Psoas muscle (tissue), 8 donors: Measurements from ENCODE around the gene SLX9. TPM values are rescaled to one million over a fixed set of nuclear protein-coding genes. Genes with fewer than 3 reads are reported as not detected.
A peak's percentile ranks its signal among the peaks of the same experiment; 100 is the strongest.

Experiments used
- ATAC-seq, 4 donors: fragments of 200-7000 bp; cut with Tn5 transposase; one replicate each; pipeline ENCODE4 v1.9.1; 2020; ENCODE audit warnings: moderate library complexity in 3 of 4, mild to moderate bottlenecking in 2 of 4
- DNase-seq, 2 donors: peaks; one replicate each; pipeline ENCODE4 v3.0.0-alpha.2; 2020
- H3K27ac ChIP-seq: fragments of 200-600 bp; one replicate; pipeline ENCODE4 v1.8.0; 2022
- H3K27me3 ChIP-seq, 3 donors: fragments of 200-600 bp in 1 of 3; one replicate each; pipeline versions ENCODE4 v1.6.1 to v1.8.0; 2013 to 2022; ENCODE audit warnings: low read length in 2 of 3, mild to moderate bottlenecking in 2 of 3, moderate library complexity in 1 of 3; ENCODE audit not compliant: insufficient read depth in 3 of 3
- H3K36me3 ChIP-seq, 2 donors: fragments of 200-600 bp in 1 of 2; one replicate each; pipeline versions ENCODE4 v1.6.1 to v1.8.0; 2013 to 2022; ENCODE audit warnings: low read depth in 1 of 2, mild to moderate bottlenecking in 1 of 2, moderate library complexity in 1 of 2; ENCODE audit not compliant: insufficient read depth in 1 of 2
- H3K4me1 ChIP-seq: fragments of 200-600 bp; one replicate; pipeline ENCODE4 v1.8.0; 2022
- H3K4me3 ChIP-seq: fragments of 200-600 bp; one replicate; pipeline ENCODE4 v1.8.0; 2022; ENCODE audit warnings: mild to moderate bottlenecking
- H3K9me3 ChIP-seq: fragments of 200-600 bp; one replicate; pipeline ENCODE4 v1.8.0; 2022
- WGBS, 3 donors: extraction: QIAGEN DNeasy Blood & Tissue Kit; methylation state at CpG; one replicate each; pipeline versions ENCODE4 v1.1.6 to v1.1.7; 2013; 5-methylcytosine and 5-hydroxymethylcytosine counted together
- intact Hi-C, 2 donors: fragments of 100-400 bp; cut with DNase I; formaldehyde crosslinking; loops; one replicate each; pipeline versions ENCODE4 v1.11.0 to v1.14.2; 2022
- polyA plus RNA-seq, 3 donors: library from polyadenylated mRNA; stranded (reverse); fragments of 200-250 nt; gene quantifications; one replicate each; pipeline ENCODE4 v1.2.3, GENCODE V29; 2013
- total RNA-seq, 4 donors: library from RNA; stranded (reverse); fragmentation: NEBNext Ultra II Directional in 2 of 4; extraction: Animal tissue kit (Norgen Biotek cat#: 25700) in 2 of 4; gene quantifications; one replicate each; pipeline versions ENCODE4 v1.2.1 to v1.2.4, GENCODE V29; 2021 to 2023
- TF ChIP-seq, protein P1 (sequence below): fragments of 200-600 bp; IDR thresholded peaks from one replicate; pipeline ENCODE4 v1.8.0; 2022; ENCODE audit warnings: antibody characterized with exemption
- donor health status: healthy with polysubstance abuse.
- donor health status: DM: no; HTN: no; CAD: no; lungs with moderate emphysema.
- donor health status: Bipolar disorder and iron deficiency.
- donor health status: healthy.
- donor health status: DM: yes; HTN: yes; CAD: no.
- donor health status: DM: no; HTN: no; CAD: no.
- donor health status: DM: no; HTN: no; CAD: no.
- donor health status: DM: yes; HTN: yes; CAD: no.

SLX9 gene
- total and polyA plus RNA-seq, 7 donors, result 20.2 to 69.2 (median 30.1) TPM

DNA sequence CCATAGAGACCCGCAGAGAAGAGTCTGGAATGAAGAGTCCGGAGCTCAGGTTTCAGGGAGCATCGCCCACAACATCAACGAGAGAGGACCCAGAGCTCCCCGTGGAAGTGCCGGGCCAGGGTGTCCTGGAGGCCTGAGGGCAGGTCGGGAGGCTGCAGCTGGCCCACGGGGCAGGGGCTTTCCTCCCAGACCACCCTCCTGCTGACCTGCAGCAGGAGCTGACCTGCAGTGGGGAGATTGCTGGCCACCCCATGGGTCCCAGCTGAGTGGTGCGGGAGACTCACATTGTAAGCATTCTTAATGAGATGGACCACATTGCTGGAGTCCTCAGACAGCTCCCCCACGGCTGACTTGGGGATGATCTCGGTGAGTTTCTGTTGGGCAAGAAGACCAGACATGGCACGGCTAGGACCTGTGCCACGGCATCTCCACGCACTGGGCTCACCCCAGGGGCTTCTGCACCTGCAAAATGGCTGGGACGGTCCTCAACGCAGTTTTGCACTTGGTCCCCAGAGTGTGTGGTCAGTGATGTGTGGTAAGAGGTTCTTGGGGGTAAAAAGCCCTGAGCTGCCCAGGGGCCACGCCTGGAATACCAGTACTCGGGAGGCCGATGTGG, 45.0 kb upstream of the SLX9 start:
- TF ChIP-seq, protein P1, sequence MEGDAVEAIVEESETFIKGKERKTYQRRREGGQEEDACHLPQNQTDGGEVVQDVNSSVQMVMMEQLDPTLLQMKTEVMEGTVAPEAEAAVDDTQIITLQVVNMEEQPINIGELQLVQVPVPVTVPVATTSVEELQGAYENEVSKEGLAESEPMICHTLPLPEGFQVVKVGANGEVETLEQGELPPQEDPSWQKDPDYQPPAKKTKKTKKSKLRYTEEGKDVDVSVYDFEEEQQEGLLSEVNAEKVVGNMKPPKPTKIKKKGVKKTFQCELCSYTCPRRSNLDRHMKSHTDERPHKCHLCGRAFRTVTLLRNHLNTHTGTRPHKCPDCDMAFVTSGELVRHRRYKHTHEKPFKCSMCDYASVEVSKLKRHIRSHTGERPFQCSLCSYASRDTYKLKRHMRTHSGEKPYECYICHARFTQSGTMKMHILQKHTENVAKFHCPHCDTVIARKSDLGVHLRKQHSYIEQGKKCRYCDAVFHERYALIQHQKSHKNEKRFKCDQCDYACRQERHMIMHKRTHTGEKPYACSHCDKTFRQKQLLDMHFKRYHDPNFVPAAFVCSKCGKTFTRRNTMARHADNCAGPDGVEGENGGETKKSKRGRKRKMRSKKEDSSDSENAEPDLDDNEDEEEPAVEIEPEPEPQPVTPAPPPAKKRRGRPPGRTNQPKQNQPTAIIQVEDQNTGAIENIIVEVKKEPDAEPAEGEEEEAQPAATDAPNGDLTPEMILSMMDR, result no peak
- H3K27me3 ChIP-seq, result peaks cover 0 to 29% (median 3%) of the 10 kb centered on the region in 3 donors
- ATAC-seq (no peak), DNase-seq (peak in 1 of 2 donors; percentile 7)
- H3K4me3 ChIP-seq, result no peak overlapping the region
- no peaks in the 10 kb centered on the region for H3K9me3 ChIP-seq
- intact Hi-C loops, result no loop called here
- H3K36me3 ChIP-seq, result no peaks in the 10 kb centered on the region
- H3K27ac ChIP-seq, result no peak overlapping the region
- 81 to 89% (median 86%) methylated on average over 19 of the region's 19 CpGs for WGBS, 3 donors
- no peaks in the 10 kb centered on the region for H3K4me1 ChIP-seq

DNA sequence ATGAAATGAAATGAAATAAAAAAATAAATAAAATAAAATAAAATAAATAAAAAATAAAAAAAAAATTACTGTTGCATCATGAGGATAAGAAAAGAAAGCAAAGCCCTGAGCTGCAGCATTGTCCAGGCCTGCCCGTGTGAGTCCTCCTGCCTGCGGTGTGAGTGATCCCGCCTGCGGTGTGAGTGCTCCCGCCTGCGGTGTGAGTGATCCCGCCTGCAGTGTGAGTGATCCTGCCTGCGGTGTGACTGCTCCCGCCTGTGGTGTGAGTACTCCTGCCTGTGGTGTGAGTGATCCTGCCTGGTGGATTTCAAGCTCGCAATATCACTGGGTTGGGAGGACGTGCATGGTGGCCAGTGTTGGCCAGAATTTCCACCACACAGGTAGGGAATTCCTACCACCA, 44.0 kb upstream of the SLX9 start:
- Histone ChIP-seq H3K27ac (no peak overlapping the region), H3K9me3 (no peaks in the 10 kb centered on the region), H3K4me1 (no peaks in the 10 kb centered on the region), H3K4me3 (no peak overlapping the region), H3K36me3 (no peaks in the 10 kb centered on the region), H3K27me3 (peaks cover 0 to 21% (median 3%) of the 10 kb centered on the region in 3 donors)
- intact Hi-C loops, result no loop called here
- ATAC-seq, result no peak
- DNase-seq, result peak in 1 of 2 donors; percentile 8
- TF ChIP-seq, protein P1, result no peak
- WGBS, 3 donors, result 88 to 97% (median 89%) methylated on average over 11 of the region's 11 CpGs

DNA sequence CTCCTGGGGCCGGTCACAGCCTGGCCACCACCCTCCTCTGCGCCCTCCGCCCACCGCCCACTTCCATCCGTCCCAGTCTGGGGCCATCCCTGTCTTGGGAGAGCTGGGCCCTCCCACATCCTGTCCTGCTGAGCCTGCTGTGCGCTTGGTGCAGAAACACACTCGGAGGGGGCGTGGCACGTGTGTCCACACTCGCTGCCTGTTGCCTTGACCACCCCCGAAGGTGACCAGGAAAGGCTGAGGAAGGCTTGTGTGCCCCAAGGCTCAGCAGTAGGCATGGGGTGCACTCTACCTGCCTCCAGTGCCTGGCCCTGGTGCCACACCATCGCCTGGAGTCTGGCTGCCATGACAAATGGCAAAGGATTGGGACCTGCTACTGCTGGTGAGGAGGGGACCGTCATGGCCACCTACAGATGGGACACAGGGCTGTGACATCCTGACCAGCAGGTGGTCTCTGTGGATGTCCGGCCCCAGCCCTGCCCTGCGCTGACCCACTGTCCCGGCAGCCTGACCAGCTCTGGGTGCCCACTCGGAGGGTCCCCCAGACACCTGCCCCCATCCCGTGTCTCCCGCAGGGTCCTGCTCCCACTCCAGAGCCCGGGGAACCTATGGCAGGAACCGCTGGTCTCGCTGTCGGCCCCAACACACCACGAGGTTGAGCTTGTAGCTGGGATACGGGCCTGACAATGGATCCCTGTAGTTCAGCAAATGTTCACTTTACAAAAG, 43.1 kb upstream of the SLX9 start:
- no peaks in the 10 kb centered on the region for H3K36me3 ChIP-seq
- ATAC-seq, result no peak
- TF ChIP-seq, protein P1, result no peak
- H3K4me3 ChIP-seq, result no peak overlapping the region
- peaks cover 0 to 19% (median 3%) of the 10 kb centered on the region in 3 donors for H3K27me3 ChIP-seq
- peak in 1 of 2 donors; percentile 11 for DNase-seq
- WGBS, 3 donors, result 80 to 85% (median 82%) methylated on average over 25 of the region's 25 CpGs
- H3K9me3 ChIP-seq, result no peaks in the 10 kb centered on the region
- no peak overlapping the region for H3K27ac ChIP-seq
- intact Hi-C loops, result no loop called here
- no peaks in the 10 kb centered on the region for H3K4me1 ChIP-seq

DNA sequence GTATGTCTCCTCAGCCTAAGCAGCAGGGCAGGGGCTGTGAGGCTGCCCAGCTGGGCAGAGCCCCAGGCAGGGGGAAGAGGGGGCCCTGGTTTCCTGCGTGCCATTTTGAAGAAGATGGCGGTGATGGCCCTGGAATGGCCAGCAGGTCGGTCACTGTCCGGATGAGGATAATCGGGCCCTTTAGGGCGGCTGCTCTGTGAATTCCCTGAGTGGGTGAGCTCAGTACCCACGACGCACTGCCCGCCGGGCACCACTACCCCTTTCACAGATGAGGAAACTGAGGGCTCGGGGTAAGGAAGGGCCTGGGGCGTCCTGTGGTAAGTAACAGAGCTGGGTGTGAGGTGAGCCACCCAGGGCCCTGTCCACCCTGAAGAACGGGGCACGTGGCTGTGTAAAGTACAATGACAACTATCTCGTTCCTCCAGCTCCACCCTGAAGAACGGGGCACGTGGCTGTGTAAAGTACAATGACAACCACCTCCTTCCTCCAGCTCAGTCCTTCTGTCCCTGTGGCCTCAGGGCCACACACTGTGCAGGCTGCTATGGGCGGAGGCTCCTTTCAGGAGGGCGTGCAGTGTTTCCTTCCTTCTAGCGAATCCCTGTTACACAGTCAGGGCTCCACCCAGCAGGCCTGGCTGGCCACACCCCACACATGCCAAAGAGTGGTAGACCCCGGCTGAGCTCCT, 42.4 kb upstream of the SLX9 start:
- H3K27ac ChIP-seq, result no peak overlapping the region
- TF ChIP-seq, protein P1, result no peak
- ATAC-seq (peak in 2 of 4 donors; percentile 26 to 31), DNase-seq (peak in 1 of 2 donors; percentile 18)
- H3K4me3 ChIP-seq, result no peak overlapping the region
- 77 to 85% (median 81%) methylated on average over 21 of the region's 21 CpGs for WGBS, 3 donors
- no peaks in the 10 kb centered on the region for H3K36me3 ChIP-seq
- intact Hi-C loops, result no loop called here
- no peaks in the 10 kb centered on the region for H3K4me1 ChIP-seq
- peaks cover 0 to 17% (median 3%) of the 10 kb centered on the region in 3 donors for H3K27me3 ChIP-seq
- no peaks in the 10 kb centered on the region for H3K9me3 ChIP-seq
